Transverse colon (tissue), 4 donors: ENCODE results near the gene KIAA1549. TPM values are rescaled to one million over a fixed set of nuclear protein-coding genes. Genes with fewer than 3 reads are reported as not detected.

ENCODE experiments used
- DNase-seq: peaks from one replicate; pipeline ENCODE4 v3.0.0-alpha.2; 2019
- H3K27ac ChIP-seq, 4 donors: fragments of 200-600 bp; sonication (generic); 2 replicates each; pipeline ENCODE4 v1.5.1; 2016 to 2018; ENCODE audit warnings: inconsistent platforms in 4 of 4
- H3K27me3 ChIP-seq: fragments of 200-600 bp; sonication (generic); 2 replicates; pipeline ENCODE4 v1.5.1; 2017; ENCODE audit warnings: inconsistent platforms
- H3K36me3 ChIP-seq, 4 donors: fragments of 200-600 bp; sonication (generic); 2 replicates each; pipeline ENCODE4 v1.5.1; 2017 to 2019; ENCODE audit warnings: inconsistent platforms in 4 of 4
- H3K4me1 ChIP-seq, 4 donors: fragments of 200-600 bp; sonication (generic); 2 replicates each; pipeline ENCODE4 v1.5.1; 2017 to 2020; ENCODE audit warnings: inconsistent platforms in 4 of 4
- H3K4me3 ChIP-seq, 4 donors: fragments of 200-600 bp; sonication (generic); 1 replicate in 1 of 4; 2 replicates in 3 of 4; pipeline versions ENCODE4 v1.5.1 to v1.6.1; 2017 to 2019; ENCODE audit warnings: inconsistent platforms in 4 of 4
- H3K9me3 ChIP-seq, 2 donors: fragments of 200-600 bp; sonication (generic); 2 replicates each; pipeline ENCODE4 v1.5.1; 2017 to 2019; ENCODE audit warnings: inconsistent platforms in 2 of 2
- EP300 ChIP-seq: sonication (generic); formaldehyde crosslinking; IDR thresholded peaks from one replicate; pipeline ENCODE4 v1.6.1; 2017; ENCODE audit warnings: antibody characterized with exemption, low read depth
- POLR2A ChIP-seq: fragments of 450-650 bp; IDR thresholded peaks from one replicate; pipeline ENCODE4 v1.6.1; 2016; ENCODE audit warnings: antibody characterized with exemption, mild to moderate bottlenecking, moderate library complexity
- POLR2AphosphoS5 ChIP-seq, 3 donors: sonication (generic); formaldehyde crosslinking; IDR thresholded peaks; one replicate each; pipeline ENCODE4 v1.6.1; 2016; ENCODE audit warnings: antibody characterized with exemption in 3 of 3
- WGBS, 2 donors: methylation state at CpG; one replicate each; pipeline ENCODE4 v1.1.5; 2018; ENCODE audit warnings: low coverage in 1 of 2; 5-methylcytosine and 5-hydroxymethylcytosine counted together
- in situ Hi-C, 4 donors: fragments of 200-750 bp; cut with MboI; loops; one replicate each; pipeline versions ENCODE4 v1.15.0 to v1.15.1; 2017; ENCODE audit warnings: low sequenced_read_pairs in 3 of 4, low pct_ligation_motif_present in 1 of 4, low pct_unique_long_range_greater_than_20kb in 1 of 4
- intact Hi-C: fragments of 100-400 bp; cut with DNase I; formaldehyde crosslinking; loops from one replicate; pipeline ENCODE4 v1.15.1; 2023; ENCODE audit warnings: low total_unique reads
- total RNA-seq, 4 donors: library from RNA; depleted of rRNA; stranded (reverse); fragments of >200 nt; gene quantifications; one replicate each; pipeline ENCODE4 v1.1.0, GENCODE V29; 2016
- TF ChIP-seq, protein P1 (sequence below), 5 experiments: fragments of 200-600 bp in 3 of 5; fragments of 450-650 bp in 2 of 5; sonication (generic) in 3 of 5; IDR thresholded peaks; 1 replicate in 2 of 5; 2 replicates in 3 of 5; pipeline ENCODE4 v1.5.1; 2016 to 2017; ENCODE audit warnings: antibody characterized with exemption in 5 of 5, inconsistent platforms in 3 of 5, mild to moderate bottlenecking in 2 of 5, moderate library complexity in 1 of 5

Gene KIAA1549
- total RNA-seq, 4 donors from 2014 or later, result 0.37 to 1.5 (median 0.93) TPM

DNA sequence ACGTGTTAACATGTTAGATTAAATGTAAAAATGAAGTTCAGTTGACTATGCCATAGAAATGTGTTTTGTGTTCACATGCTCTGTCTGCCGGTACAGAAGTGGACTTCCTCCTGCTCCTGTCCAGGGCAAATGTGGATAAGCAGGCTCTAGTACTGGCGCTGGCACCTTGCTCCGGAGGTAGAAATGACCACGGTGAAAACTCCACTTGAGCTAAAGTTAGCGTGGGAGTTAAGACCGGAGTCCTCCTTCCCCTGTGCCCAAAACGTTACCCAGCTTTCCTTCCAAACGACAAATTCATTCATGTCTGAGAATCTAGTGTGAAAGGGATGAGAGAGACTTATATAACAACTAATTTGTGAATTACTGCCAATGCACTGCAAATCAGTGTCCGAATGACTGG is 148.2 kb downstream of the KIAA1549 start:
- TF ChIP-seq POLR2A, result no peak
- TF ChIP-seq POLR2AphosphoS5 (IDR thresholded peaks at IDR 0.05), result no peak
- TF ChIP-seq EP300, result no peak
- TF ChIP-seq, protein P1, sequence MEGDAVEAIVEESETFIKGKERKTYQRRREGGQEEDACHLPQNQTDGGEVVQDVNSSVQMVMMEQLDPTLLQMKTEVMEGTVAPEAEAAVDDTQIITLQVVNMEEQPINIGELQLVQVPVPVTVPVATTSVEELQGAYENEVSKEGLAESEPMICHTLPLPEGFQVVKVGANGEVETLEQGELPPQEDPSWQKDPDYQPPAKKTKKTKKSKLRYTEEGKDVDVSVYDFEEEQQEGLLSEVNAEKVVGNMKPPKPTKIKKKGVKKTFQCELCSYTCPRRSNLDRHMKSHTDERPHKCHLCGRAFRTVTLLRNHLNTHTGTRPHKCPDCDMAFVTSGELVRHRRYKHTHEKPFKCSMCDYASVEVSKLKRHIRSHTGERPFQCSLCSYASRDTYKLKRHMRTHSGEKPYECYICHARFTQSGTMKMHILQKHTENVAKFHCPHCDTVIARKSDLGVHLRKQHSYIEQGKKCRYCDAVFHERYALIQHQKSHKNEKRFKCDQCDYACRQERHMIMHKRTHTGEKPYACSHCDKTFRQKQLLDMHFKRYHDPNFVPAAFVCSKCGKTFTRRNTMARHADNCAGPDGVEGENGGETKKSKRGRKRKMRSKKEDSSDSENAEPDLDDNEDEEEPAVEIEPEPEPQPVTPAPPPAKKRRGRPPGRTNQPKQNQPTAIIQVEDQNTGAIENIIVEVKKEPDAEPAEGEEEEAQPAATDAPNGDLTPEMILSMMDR (IDR thresholded peaks at IDR 0.05), result no peak
- no peak for DNase-seq
- no peaks in the 10 kb centered on the region for H3K4me1 ChIP-seq
- intact Hi-C loops (no loop called here), in situ Hi-C loops (no loop called here)
- H3K27me3 ChIP-seq, result no peaks in the 10 kb centered on the region
- no peak overlapping the region for H3K27ac ChIP-seq
- WGBS, 2 donors, result 92% methylated on average over 2 to 10 of the region's 10 CpGs
- no peaks in the 10 kb centered on the region for H3K36me3 ChIP-seq
- no peak overlapping the region for H3K4me3 ChIP-seq
- no peaks in the 10 kb centered on the region for H3K9me3 ChIP-seq

DNA sequence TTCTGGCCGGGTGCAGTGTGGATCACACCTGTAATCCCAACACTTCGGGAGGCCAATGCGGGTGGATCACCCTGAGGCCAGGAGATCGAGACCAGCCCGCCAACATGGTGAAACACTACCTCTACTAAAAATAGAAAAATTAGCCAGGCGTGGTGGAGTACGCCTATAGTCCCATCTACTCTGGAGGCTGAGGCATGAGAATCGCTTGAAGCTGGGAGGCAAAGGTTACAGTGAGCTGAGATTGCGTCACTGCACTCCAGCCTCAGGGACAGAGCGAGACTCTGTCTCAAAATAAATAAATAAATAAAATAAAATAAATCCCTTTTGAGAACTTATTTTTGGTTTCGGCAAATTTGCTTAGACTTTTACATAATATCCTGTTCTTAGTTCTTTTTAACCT is 151.9 kb downstream of the KIAA1549 start:
- Histone ChIP-seq H3K4me3 (no peak overlapping the region), H3K27me3 (no peaks in the 10 kb centered on the region), H3K27ac (no peak overlapping the region), H3K4me1 (no peaks in the 10 kb centered on the region), H3K9me3 (no peaks in the 10 kb centered on the region), H3K36me3 (no peaks in the 10 kb centered on the region)
- no peak for TF ChIP-seq EP300
- no peak for TF ChIP-seq POLR2AphosphoS5 (IDR thresholded peaks at IDR 0.05)
- TF ChIP-seq, protein P1 (IDR thresholded peaks at IDR 0.05), result no peak
- no peak for TF ChIP-seq POLR2A
- in situ Hi-C loops (no loop called here), intact Hi-C loops (no loop called here)
- DNase-seq, result no peak
- WGBS, 2 donors, result 83 to 94% methylated on average over 3 to 11 of the region's 11 CpGs

DNA sequence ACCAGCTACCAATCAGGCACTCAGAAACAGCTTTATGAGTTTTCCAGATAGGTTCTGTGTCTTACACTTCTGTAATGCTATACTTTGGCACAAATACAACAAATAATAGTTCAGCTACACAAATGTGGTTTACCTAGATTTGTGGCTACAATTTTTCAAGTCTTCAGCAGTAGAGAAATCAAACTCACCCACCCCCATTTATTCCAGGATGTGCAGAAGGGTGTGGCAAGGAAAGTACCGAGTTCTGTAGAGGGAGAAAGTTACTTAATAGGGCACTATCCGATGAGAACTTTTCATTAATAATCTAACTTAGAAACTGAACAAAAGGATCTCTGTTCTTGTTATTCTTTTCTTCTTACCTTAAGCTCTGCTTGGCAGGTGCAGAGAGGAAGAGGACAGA is 152.9 kb downstream of the KIAA1549 start:
- Histone ChIP-seq H3K27ac (no peak overlapping the region), H3K9me3 (no peaks in the 10 kb centered on the region), H3K4me1 (no peaks in the 10 kb centered on the region), H3K4me3 (no peak overlapping the region), H3K36me3 (no peaks in the 10 kb centered on the region), H3K27me3 (no peaks in the 10 kb centered on the region)
- intact Hi-C loops, result no loop called here
- DNase-seq, result no peak
- in situ Hi-C loops, result no loop called here
- no peak for TF ChIP-seq EP300
- TF ChIP-seq, protein P1 (IDR thresholded peaks at IDR 0.05), result no peak
- no peak for TF ChIP-seq POLR2A
- no peak for TF ChIP-seq POLR2AphosphoS5 (IDR thresholded peaks at IDR 0.05)
- 49 to 63% methylated on average over 2 of the region's 2 CpGs for WGBS, 2 donors

DNA sequence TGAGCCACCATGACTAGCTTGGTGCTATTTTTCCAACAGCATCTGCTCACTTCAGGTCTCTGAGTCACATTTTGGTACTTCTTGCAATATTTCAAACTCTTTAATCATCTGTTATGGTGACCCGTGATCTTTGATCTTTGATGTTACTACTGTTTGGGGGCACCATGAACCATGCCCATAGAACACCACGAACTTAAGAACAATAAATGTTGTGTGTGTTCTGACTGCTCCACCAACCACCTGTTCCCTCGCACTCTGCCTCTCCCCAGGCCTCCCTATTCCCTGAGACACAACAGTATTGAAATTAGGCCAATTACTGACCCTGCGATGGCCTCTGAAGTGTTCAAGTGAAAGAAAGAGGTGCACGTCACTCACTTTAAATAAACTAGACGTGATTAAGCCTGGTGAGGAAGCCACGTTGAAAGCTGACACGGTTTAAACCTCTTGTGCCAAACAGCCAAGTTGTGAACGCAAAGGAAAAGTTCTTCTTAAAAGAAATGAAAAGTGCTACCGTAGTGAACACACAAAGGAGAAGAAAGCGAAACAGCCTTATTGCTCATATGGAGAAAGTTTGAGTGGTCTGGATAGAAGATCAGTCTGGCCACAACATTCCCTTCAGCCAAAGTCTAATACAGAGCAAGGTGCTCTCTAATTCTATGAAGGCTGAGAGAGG is 156.0 kb downstream of the KIAA1549 start:
- TF ChIP-seq POLR2AphosphoS5 (IDR thresholded peaks at IDR 0.05), result no peak
- no peak for TF ChIP-seq EP300
- TF ChIP-seq POLR2A, result no peak
- TF ChIP-seq, protein P1 (IDR thresholded peaks at IDR 0.05), result no peak
- 79 to 89% methylated on average over 11 of the region's 11 CpGs for WGBS, 2 donors
- Histone ChIP-seq H3K9me3 (no peaks in the 10 kb centered on the region), H3K4me1 (no peaks in the 10 kb centered on the region), H3K4me3 (no peak overlapping the region), H3K27me3 (no peaks in the 10 kb centered on the region), H3K27ac (no peak overlapping the region), H3K36me3 (no peaks in the 10 kb centered on the region)
- DNase-seq, result no peak
- in situ Hi-C loops (no loop called here), intact Hi-C loops (no loop called here)
